Testis (tissue), 3 donors: ENCODE results near the gene GABRB1. TPM values are rescaled to one million over a fixed set of nuclear protein-coding genes. Genes with fewer than 3 reads are reported as not detected.

Experiments
- DNase-seq: peaks from one replicate; pipeline ENCODE4 v3.0.0-alpha.2; 2019
- H3K27ac ChIP-seq, 2 donors: fragments of 200-600 bp; sonication (generic); one replicate each; pipeline ENCODE4 v1.5.1; 2019
- H3K27me3 ChIP-seq: fragments of 200-600 bp; sonication (generic); one replicate; pipeline ENCODE4 v1.5.1; 2019
- H3K36me3 ChIP-seq: fragments of 200-600 bp; sonication (generic); one replicate; pipeline ENCODE4 v1.5.1; 2017; ENCODE audit warnings: low read depth; ENCODE audit errors: missing control alignments
- H3K4me1 ChIP-seq: fragments of 200-600 bp; sonication (generic); one replicate; pipeline ENCODE4 v1.5.1; 2019
- H3K4me3 ChIP-seq, 2 donors: fragments of 200-600 bp; sonication (generic); one replicate each; pipeline ENCODE4 v1.5.1; 2017 to 2019
- H3K9me3 ChIP-seq: fragments of 200-600 bp; sonication (generic); one replicate; pipeline ENCODE4 v1.5.1; 2017
- POLR2A ChIP-seq: fragments of 450-650 bp; IDR thresholded peaks from one replicate; pipeline ENCODE4 v1.6.1; 2017; ENCODE audit warnings: antibody characterized with exemption, mild to moderate bottlenecking, moderate library complexity
- WGBS, 2 donors: methylation state at CpG; one replicate each; pipeline ENCODE4 v1.1.5; 2018; 5-methylcytosine and 5-hydroxymethylcytosine counted together
- intact Hi-C: fragments of 100-400 bp; cut with DNase I; formaldehyde crosslinking; loops from one replicate; pipeline ENCODE4 v1.15.1; 2023; ENCODE audit warnings: low total_unique reads
- polyA plus RNA-seq: library from polyadenylated mRNA; stranded (reverse); fragments of 350-450 nt; fragmentation: Illumina TruSeq; extraction: RNeasy Lipid Tissue Mini Kit (QIAGEN cat#74804); gene quantifications from one replicate; pipeline ENCODE4 v1.2.3, GENCODE V29; 2014; ENCODE audit warnings: low read depth, low replicate concordance; ENCODE audit not compliant: insufficient read depth
- total RNA-seq, 2 donors: library from RNA; depleted of rRNA; stranded (reverse); fragments of >200 nt; gene quantifications; one replicate each; pipeline ENCODE4 v1.2.3, GENCODE V29; 2016
- TF ChIP-seq, protein P1 (sequence below), 3 experiments: fragments of 450-650 bp in 2 of 3; fragments of 200-600 bp in 1 of 3; sonication (generic) in 1 of 3; IDR thresholded peaks; one replicate each; pipeline ENCODE4 v1.5.1; 2016 to 2019; ENCODE audit warnings: antibody characterized with exemption in 3 of 3, mild to moderate bottlenecking in 2 of 3, moderate library complexity in 1 of 3

GABRB1 gene
- total and polyA plus RNA-seq, 3 donors from 2014 or later: 0.50 to 0.87 TPM; not detected in 1

DNA sequence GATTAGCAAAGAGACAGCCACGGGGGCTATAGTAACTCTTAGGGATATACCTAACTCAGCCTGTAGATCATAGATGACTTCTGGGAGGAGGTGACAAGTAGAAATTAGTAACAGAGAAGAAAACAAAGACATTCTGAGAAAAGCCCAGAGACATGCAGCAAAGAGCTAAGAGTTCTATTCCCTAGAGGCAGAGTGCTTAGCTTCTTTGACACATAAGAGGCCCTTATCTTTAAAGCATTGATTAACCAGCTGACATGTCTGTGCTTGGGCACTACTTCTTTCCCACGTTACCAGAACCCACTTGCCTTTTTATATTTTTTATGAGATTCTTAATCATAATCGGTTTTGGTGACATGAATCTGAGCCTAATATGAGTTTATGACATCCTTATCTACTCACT is 179.5 kb downstream of the GABRB1 start:
- intact Hi-C loops: no loop called here
- H3K27me3 ChIP-seq: no peaks in the 10 kb centered on the region
- no peak overlapping the region for H3K27ac ChIP-seq
- no peaks in the 10 kb centered on the region for H3K9me3 ChIP-seq
- 60 to 63% methylated on average over 3 of the region's 3 CpGs for WGBS, 2 donors
- TF ChIP-seq, protein P1, sequence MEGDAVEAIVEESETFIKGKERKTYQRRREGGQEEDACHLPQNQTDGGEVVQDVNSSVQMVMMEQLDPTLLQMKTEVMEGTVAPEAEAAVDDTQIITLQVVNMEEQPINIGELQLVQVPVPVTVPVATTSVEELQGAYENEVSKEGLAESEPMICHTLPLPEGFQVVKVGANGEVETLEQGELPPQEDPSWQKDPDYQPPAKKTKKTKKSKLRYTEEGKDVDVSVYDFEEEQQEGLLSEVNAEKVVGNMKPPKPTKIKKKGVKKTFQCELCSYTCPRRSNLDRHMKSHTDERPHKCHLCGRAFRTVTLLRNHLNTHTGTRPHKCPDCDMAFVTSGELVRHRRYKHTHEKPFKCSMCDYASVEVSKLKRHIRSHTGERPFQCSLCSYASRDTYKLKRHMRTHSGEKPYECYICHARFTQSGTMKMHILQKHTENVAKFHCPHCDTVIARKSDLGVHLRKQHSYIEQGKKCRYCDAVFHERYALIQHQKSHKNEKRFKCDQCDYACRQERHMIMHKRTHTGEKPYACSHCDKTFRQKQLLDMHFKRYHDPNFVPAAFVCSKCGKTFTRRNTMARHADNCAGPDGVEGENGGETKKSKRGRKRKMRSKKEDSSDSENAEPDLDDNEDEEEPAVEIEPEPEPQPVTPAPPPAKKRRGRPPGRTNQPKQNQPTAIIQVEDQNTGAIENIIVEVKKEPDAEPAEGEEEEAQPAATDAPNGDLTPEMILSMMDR (IDR thresholded peaks at IDR 0.05): no peak
- no peak for TF ChIP-seq POLR2A
- no peaks in the 10 kb centered on the region for H3K36me3 ChIP-seq
- H3K4me3 ChIP-seq: no peak overlapping the region
- no peak for DNase-seq
- no peaks in the 10 kb centered on the region for H3K4me1 ChIP-seq

DNA sequence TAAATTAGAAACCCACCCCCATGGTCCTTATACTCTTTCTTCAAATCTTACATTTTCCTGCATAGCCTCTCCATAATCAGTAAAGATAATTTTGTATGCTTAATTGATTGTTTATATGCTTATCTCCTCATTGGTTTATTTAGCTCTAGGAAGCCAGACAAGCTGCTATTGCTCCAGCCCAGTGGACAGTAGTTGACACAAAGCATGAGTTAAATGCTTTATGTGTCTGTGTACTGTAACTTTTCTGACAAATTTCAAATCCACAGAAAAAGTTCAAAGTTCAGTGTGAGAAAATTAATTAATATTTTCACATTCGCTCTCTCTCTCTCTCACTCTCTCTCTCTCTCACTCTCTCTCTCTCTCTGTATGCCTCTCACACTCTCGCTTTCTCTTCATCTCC is 181.7 kb downstream of the GABRB1 start:
- intact Hi-C loops: no loop called here
- H3K27me3 ChIP-seq: no peaks in the 10 kb centered on the region
- WGBS, 2 donors: 68 to 80% methylated on average over 2 of the region's 2 CpGs
- no peaks in the 10 kb centered on the region for H3K4me1 ChIP-seq
- TF ChIP-seq POLR2A: no peak
- TF ChIP-seq, protein P1 (IDR thresholded peaks at IDR 0.05): no peak
- no peaks in the 10 kb centered on the region for H3K36me3 ChIP-seq
- no peak for DNase-seq
- H3K9me3 ChIP-seq: no peaks in the 10 kb centered on the region
- H3K27ac ChIP-seq: no peak overlapping the region
- no peak overlapping the region for H3K4me3 ChIP-seq

DNA sequence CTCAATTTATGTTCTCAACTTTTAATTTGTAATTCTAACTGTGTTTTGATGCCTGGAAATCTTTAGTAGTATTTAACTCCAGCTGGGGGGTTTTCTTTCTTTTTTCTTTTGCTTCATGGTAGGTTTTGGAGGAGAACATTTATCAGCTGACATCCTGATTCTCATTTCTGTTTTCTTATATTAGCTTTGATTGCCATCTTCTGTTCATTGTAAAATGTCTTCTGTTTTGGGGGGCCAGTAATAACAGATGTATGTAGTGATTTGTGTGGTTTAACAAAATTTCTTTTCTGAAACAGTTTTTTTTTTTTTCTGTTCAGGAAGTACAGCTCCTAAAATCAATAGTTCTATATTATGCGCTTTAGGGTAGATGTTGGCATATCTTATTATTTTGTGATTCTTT is 182.2 kb downstream of the GABRB1 start:
- WGBS, 2 donors: 94 to 100% methylated on average over 1 of the region's 1 CpG

DNA sequence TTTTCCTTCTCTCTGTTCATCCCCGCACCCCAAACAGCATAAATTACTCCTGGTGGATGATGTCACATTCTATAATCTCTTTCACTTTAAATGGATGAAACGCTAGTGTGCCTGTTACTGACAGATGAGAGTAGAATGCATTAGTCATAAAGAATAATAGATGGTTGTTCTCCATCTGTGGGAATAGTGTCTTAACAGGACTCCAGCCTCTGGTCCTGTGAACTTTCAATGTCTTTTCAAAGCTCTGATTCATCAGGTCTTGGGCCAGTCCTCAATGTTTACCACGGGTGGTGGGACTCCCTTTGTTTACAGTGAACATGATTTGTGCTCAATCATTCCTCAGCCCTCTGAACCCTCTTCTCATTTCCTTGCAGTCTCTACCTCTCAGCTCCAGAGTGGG is 182.6 kb downstream of the GABRB1 start:
- no peak overlapping the region for H3K27ac ChIP-seq
- TF ChIP-seq, protein P1 (IDR thresholded peaks at IDR 0.05): no peak
- TF ChIP-seq POLR2A: no peak
- DNase-seq: no peak
- no peaks in the 10 kb centered on the region for H3K9me3 ChIP-seq
- 40 to 58% methylated on average over 3 of the region's 3 CpGs for WGBS, 2 donors
- no peaks in the 10 kb centered on the region for H3K4me1 ChIP-seq
- no peaks in the 10 kb centered on the region for H3K27me3 ChIP-seq
- intact Hi-C loops: no loop called here
- no peak overlapping the region for H3K4me3 ChIP-seq
- no peaks in the 10 kb centered on the region for H3K36me3 ChIP-seq

More for the DNA sequence above, 182.2 kb downstream of the GABRB1 start:
- Histone ChIP-seq H3K4me1 (no peaks in the 10 kb centered on the region), H3K27me3 (no peaks in the 10 kb centered on the region), H3K27ac (no peak overlapping the region), H3K36me3 (no peaks in the 10 kb centered on the region), H3K9me3 (no peaks in the 10 kb centered on the region), H3K4me3 (no peak overlapping the region)
- TF ChIP-seq POLR2A: no peak
- TF ChIP-seq, protein P1 (IDR thresholded peaks at IDR 0.05): no peak
- intact Hi-C loops: no loop called here
- DNase-seq: no peak

DNA sequence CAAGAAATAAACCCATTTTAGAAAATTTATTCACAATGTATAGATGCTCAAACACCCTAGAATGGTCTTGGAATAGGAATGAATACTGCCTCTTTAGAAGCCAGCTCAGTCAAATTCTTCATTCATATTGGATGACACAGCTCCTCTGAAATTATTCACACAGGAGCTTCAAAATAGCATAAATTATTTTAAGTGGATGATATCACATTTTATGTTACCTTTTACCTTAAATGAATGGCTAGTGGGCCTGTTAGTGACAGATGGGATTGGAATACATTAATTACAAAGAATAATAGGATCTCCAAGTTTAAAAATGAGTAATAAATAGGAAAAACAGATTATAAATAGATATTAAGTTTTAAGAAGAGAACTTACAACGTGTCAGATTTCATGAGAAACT is 184.4 kb downstream of the GABRB1 start:
- 39 to 50% methylated on average over 1 of the region's 1 CpG for WGBS, 2 donors
- Histone ChIP-seq H3K9me3 (no peaks in the 10 kb centered on the region), H3K4me3 (no peak overlapping the region)

More for the DNA sequence above, 184.4 kb downstream of the GABRB1 start:
- intact Hi-C loops: no loop called here
- TF ChIP-seq, protein P1 (IDR thresholded peaks at IDR 0.05): no peak
- TF ChIP-seq POLR2A: no peak
- no peaks in the 10 kb centered on the region for H3K36me3 ChIP-seq
- DNase-seq: no peak
- H3K27me3 ChIP-seq: no peaks in the 10 kb centered on the region
- H3K27ac ChIP-seq: no peak overlapping the region
- H3K4me1 ChIP-seq: no peaks in the 10 kb centered on the region
